Tibial nerve (tissue), 4 donors: ENCODE results near the gene RNF20.

Experiments
- CTCF ChIP-seq, 5 experiments: fragments of 200-600 bp in 3 of 5; fragments of 450-650 bp in 2 of 5; sonication (generic) in 3 of 5; IDR thresholded peaks; one replicate each; pipeline ENCODE4 v1.5.1; 2016 to 2019; ENCODE audit warnings: antibody characterized with exemption in 5 of 5, mild to moderate bottlenecking in 3 of 5, moderate library complexity in 2 of 5
- EP300 ChIP-seq, 2 donors: sonication (generic); formaldehyde crosslinking; IDR thresholded peaks; one replicate each; pipeline ENCODE4 v1.6.1; 2017; ENCODE audit warnings: antibody characterized with exemption in 2 of 2, mild to moderate bottlenecking in 1 of 2
- POLR2A ChIP-seq, 2 donors: fragments of 450-650 bp; IDR thresholded peaks; one replicate each; pipeline ENCODE4 v1.6.1; 2017; ENCODE audit warnings: antibody characterized with exemption in 2 of 2, mild to moderate bottlenecking in 2 of 2, moderate library complexity in 2 of 2

- TF ChIP-seq CTCF (IDR thresholded peaks at IDR 0.05), result no peak
- TF ChIP-seq POLR2A (IDR thresholded peaks at IDR 0.05), result no peak
- TF ChIP-seq EP300 (IDR thresholded peaks at IDR 0.05), result no peak
These were observed 59.1 kb downstream of the RNF20 start for GRCh38 chr9:101592788-101593187.
